LHCN-M2 (cell line): ENCODE data around the gene BABAM1. TPM values are rescaled to one million over a fixed set of nuclear protein-coding genes. Genes with fewer than 3 reads are reported as not detected.
"Not testable (repeated sequence)": the region's sequence is repeated elsewhere in the genome, so short reads cannot be mapped to it uniquely, and the experiment has no call there.

Experiments
- DNase-seq: peaks from one replicate; pipeline ENCODE4 v3.0.0-alpha.2; 2012; ENCODE audit warnings: low read depth
- total RNA-seq: library from RNA; depleted of rRNA; stranded (reverse); fragments of >200 nt; gene quantifications from 2 replicates; pipeline ENCODE4 v1.2.3, GENCODE V29; 2014

BABAM1 gene
- total RNA-seq, 1 experiment from 2014 or later: 107 TPM

DNA sequence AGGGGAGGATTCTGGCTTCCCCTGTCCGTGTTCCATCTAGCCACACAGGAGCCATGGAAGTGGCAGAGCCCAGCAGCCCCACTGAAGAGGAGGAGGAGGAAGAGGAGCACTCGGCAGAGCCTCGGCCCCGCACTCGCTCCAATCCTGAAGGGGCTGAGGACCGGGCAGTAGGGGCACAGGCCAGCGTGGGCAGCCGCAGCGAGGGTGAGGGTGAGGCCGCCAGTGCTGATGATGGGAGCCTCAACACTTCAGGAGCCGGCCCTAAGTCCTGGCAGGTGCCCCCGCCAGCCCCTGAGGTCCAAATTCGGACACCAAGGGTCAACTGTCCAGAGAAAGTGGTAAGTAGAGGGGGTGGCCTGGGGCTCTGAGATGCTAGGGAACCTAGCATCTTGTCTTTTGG lies 1.5 kb downstream of the BABAM1 start:
- no peak for DNase-seq

DNA sequence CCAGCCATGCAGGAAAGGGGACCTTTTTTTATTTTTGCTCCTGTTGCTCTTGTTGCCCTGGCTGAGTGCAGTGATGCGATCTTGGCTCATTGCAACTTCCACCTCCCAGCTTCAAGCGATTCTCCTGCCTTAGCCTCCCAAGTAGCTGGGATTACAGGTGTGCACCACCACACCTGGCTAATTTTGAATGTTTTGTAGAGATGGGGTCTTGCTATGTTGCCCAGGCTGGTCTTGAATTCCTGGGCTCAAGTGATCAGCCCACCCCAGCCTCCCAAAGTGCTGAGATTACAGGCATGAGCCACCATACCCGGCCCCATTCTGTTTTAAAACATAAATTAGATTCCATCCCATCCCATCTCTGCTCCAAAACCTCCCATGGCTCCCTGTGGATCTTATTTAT lies 7.6 kb downstream of the BABAM1 start:
- not testable (repeated sequence) for DNase-seq

DNA sequence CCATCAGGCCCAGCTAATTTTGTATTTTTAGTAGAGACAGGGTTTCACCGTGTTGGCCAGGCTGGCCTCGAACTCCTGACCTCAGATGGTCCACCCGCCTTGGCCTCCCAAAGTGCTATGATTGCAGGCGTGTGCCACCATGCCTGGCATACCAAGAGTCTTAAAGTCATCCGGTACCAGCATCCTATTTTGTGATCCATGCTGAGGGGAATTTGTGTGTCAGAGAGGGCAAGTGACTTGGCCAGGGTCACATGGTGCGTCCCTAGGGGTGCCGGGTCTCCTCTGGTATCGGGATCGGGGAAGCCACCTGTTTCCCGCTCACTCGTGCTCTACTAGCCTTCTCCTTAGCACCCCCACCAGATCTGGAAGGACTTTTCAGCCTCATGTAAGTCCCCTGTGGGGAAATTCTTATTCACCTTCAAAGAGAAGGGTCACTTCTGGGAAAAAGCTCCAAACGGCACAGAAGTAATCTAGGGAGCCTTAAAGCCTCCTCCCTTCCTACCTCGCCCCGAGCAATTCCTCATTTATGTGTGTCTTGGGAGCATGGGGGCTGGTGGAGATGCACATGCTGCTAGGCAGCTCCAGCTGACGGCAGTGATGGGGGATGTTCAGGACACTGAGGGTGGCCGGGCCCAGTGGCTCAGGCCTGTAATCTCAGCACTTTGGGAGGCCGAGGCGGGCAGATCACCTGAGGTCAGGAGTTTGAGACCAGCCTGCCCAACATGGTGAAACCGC lies 8.4 kb downstream of the BABAM1 start:
- no peak for DNase-seq

DNA sequence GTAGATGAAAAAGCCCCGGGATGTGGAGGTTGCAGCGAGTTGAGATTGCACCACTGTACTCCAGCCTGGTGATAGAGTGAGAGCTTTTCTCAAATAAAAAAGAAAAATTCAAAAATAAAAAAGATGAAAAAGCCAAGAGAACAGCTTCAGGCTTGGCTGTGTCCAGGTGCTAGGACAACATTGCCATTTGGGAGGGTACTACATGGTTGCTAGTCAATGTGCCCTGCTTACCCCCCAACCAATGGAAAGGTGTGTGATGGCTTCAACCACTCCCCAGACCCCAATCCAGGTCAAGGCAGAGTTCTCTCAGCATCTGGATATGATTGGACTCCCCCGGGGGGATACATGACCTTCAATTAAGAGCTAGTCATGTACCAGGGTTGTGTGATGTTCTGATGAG lies 12.2 kb downstream of the BABAM1 start:
- no peak for DNase-seq

DNA sequence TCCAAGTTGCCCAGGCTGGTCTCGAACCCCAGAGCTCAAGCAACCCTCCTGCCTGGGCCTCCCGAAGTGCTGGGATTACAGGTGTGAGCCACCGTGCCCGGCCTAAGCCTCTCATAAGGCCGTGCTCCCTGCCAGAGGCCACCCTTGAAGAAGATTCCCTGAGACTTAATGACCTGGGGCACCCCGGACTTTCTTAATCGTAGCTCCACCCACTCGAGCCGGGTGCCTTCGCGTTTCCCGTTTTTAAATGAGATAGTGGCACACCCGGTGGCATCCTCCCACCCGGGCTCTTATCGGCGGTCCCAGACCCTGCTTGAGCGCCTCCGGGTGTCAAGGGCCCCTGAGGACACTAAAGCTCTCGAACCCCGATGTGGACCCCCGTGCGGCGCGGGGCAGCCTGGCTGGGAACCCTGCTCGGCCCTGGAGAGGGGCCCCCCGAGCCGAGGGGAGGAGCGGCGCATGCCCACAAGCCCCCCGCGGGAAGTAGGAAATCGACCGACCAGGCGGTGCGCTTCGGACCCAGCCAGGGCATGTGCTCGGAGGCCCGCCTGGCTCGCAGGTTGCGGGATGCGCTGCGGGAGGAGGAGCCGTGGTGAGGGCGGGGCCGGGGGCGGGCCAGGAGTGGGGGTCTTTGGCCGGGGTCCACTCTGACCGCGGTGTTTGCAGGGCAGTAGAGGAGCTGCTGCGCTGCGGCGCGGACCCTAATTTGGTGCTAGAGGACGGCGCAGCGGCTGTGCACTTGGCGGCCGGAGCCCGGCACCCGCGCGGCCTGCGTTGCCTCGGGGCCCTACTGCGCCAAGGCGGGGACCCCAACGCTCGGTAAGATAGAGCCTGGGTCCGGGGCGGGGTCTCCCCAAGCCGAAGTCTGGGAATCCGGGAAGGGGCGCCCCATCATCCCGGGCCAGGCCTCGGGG lies 14.4 kb downstream of the BABAM1 start, which contains the start of gene ANKLE1:
Gene ANKLE1 (plus strand): TSS at position 511 of the 914 bp plus-strand sequence. CDS start 20 bp downstream, at position 531.
- DNase-seq: no peak

DNA sequence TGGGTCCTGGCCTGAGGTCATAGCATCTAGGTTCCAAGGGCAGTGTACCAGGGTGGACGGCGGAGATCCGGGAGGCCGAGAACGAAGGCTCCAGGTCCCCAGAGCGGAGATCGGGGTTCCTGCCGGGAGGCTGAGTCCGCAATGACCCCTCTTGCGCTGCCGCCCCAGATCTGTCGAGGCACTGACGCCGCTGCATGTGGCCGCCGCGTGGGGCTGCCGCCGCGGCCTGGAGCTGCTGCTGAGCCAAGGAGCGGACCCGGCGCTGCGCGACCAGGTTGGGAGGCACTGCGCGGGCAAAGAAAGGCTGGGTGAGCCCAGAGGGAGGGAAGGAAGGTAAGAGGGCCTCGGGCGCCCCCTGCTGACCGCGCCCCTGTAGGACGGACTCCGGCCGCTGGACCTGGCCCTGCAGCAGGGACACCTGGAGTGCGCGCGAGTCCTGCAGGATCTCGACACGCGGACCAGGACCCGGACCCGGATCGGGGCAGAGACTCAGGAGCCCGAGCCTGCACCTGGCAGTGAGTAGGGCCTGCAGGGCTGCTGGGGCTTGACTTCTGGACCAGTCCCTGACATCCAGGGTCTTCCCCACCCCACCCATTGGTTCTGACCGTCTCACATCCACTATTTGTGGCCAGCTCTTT lies 15.4 kb downstream of the BABAM1 start:
- peak; percentile 71 for DNase-seq

DNA sequence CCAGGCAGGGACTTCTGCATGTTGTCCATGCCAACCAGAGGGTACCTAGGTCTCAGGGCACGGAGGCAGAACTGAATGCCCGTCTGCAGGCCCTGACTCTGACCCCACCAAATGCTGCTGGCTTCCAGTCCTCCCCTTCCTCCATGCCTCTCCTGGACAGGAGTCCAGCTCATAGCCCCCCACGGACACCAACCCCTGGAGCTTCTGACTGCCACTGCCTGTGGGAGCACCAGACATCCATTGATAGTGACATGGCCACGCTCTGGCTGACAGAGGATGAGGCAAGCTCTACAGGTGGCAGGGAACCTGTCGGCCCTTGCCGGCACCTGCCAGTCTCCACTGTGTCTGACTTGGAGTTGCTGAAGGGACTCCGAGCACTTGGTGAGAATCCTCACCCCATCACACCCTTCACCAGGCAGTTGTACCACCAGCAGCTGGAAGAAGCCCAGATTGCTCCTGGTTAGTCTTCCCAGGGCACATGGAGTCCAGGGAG lies 16.3 kb downstream of the BABAM1 start:
- no peak for DNase-seq

DNA sequence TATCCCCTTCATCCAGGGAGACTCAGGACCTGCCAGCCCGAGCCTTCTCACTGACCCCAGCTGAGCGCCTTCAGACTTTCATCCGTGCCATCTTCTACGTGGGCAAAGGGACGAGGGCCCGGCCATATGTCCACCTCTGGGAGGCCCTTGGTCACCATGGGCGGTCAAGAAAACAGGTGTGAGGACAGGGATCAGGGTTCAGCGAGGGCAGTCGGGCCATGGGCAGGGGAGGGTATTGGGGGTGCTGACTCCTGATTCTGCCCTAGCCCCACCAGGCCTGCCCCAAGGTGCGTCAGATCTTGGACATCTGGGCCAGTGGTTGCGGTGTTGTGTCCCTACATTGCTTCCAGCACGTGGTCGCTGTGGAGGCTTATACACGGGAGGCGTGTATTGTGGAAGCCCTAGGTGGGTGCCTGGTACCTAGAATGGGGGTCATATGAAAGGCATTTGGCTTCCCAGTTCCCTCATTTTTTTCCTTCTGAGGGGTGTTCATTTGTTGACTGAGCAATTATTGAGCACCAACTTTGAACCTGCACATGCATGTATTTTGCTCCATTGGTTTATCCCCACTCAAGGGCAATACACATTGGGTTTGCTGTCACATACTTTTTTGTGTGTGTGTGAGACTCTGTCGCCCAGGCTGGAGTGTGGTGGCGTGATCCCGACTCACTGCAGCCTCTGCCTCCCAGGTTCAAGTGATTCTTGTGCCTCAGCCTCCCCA lies 18.3 kb downstream of the BABAM1 start:
- DNase-seq: no peak

DNA sequence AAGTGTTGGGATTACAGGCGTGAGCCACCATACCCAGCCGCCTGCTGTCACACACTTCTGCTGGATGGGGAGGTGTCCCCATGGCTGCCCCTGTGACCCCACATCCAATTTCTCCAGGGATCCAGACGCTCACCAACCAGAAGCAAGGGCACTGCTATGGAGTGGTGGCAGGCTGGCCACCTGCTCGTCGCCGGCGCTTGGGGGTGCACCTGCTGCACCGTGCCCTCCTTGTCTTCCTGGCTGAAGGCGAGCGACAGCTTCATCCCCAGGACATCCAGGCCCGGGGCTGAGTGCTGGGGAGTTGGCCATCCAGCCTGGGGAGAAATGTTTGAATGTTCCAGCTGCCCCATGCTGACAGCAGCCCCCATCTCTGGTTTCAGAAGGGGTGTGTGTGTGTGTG lies 19.0 kb downstream of the BABAM1 start:
- no peak for DNase-seq

DNA sequence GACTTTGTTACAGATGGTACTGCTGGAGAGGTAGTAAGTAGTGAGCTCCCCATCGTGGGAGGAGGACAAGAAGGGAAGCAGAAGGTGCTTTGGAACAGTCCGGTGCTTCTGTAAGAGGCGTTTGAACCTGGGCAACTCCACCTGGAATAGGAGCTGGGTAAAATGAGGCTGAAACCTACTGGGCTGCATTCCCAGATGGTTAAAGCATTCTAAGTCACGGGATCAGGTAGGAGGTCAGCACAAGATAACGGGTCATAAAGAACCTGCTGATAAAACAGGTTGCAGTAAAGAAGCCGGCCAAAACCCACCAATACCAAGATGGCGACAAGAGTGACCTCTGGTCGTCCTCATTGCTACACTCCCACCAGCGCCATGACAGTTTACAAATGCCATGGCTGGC lies 19.5 kb downstream of the BABAM1 start:
- no peak for DNase-seq

DNA sequence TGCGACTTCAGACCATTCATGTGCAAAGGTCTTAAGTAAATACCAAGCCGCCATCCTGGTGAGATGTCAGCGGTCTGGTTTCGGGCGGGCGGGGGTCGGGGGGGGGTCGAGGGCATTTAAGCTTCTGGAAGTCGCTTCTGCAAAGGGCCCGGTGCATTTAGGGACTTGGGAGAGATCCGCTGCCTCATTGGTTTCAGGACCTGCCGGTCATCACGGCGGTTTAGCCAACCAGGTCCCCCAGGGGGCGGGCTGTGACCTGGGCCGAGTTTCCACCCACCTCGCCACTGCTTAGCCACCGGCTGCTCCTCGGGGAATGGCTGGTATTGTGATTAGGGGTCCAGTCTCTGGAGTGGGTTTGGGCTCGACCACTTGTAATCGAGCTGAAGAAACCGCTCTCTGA lies 22.2 kb downstream of the BABAM1 start:
- DNase-seq: peak; percentile 35

DNA sequence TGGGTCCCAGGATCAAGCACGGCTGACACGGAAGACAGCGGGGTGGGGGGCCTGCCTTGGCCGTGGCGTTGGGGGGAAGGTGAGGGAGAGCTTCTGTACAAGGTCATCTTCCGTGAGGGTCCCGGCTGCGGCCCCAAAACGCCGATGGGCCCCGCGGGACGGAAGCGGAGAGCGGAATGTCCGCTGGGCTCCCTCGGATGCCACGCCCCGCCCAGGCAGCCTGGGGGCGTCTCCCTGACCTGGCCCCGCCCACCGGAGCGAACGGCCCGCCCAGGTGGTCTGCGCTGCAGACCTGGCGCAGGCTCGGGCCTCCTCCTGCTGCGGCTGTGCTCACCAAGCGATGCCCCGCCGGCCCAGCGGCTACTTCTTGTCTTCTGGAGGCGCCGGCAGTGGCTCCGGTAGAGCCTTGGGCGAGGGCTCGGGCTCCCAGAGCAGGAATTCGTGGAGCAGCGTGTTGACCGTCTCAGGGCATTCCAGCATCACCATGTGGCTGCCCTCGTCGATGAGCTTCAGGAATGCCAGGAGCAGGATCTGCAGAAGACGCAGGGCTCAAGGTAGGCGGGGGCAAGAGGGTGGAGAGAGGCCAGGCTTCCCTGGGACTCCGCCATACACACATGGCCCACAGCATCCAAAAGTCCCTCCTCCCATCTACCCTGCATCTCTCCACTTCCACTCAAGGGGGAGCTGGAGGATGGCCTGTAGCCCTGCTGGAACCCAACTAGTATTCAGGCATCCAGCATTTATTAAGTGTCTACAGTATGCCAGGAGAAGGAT lies 25.2 kb downstream of the BABAM1 start:
- peak; percentile 31 for DNase-seq

DNA sequence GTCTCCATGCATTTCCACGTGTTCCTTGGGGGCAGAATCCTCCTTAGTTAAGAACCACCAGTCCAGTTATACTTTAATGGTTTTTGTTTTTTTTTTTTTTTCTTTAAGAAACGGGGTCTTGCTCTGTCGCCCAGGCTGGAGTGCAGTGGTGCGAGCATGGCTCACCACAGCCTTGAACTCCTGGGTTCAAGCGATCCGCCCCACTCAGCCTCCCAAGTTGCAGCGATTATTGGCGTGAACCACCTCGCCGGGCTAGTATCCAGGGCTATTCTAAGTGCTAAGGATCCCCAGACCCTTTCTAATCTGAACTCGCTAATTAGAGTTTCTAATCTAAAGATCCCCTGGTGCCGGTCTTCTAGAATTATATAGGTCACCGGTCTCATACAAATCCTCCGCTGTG lies 26.4 kb downstream of the BABAM1 start:
- DNase-seq: no peak

DNA sequence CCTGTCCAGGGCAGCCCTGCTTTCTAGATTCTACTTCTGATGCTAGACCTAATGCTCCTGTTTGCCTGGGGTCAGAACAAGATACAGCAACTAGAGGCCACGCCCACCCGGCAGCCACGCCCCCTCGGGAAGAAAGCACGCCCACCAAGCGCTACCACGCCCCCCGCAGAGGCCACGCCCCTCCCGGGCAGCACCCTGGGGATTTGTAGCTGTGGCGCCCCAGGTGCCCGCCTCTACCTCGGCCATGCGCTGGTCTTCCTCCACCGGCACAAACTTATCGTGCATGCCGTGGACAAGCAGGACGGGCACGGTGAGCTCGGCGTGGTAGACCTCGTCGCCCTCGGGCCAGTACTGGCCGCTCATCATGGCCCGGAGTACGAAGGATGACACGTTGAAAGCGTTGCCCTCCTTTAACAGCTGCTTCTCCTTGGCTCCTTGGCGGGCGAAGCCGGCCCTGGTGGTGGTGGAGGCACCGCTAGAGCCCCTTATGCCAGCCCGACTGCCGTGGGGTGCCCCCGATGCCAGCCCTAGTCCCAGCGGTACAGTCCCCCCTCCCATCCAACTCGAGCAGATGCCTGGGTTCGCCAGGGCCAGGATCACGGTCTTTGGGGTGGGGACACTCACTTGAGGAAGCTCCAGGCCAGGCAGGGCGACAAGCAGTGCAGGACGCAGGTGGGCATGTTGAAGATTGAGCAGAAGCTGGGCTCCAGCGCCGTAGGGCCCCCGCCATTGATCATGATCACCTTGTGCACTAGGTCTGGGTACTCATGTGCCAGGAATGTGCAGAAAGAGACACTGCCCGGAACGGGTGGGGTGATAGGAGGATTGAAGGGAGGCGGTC lies 27.0 kb downstream of the BABAM1 start:
- no peak for DNase-seq

DNA sequence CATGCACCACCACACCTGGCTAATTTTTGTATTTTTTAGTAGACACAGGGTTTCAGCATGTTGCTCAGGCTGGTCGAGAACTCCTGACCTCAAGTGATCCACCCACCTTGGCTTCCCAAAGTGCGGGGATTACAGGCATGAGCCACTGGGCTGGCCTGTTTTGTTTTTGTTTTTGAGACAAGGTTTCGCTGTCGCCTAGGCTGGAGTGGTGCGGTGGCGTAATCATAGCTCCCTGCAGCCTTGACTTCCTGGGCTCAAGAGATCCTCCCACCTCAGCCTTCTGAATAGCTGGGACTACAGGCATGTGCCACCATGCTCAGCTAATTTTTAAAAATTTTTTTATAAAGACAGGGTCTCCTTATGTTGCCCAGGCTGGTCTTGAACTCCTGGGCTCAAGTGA lies 28.3 kb downstream of the BABAM1 start:
- DNase-seq: not testable (repeated sequence)

DNA sequence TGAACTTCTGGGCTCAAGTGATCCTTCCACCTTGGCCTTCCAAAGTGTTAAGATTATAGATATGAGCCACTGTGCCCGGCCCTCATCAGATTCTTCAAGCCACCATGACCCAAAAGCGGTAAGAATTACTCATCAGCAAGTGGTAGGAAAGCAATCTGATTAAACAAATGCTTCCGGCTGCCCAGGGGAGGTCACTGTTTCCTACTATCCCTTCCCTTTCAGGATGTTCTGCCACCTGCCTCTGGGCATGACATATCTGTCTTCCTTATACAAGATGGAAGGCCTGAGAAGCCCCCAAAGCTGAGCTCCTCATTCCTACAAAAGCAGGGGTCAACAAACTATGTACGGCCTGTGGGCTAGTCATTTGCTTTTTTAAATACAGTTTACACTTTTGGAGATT lies 29.0 kb downstream of the BABAM1 start:
- peak; percentile 75 for DNase-seq

DNA sequence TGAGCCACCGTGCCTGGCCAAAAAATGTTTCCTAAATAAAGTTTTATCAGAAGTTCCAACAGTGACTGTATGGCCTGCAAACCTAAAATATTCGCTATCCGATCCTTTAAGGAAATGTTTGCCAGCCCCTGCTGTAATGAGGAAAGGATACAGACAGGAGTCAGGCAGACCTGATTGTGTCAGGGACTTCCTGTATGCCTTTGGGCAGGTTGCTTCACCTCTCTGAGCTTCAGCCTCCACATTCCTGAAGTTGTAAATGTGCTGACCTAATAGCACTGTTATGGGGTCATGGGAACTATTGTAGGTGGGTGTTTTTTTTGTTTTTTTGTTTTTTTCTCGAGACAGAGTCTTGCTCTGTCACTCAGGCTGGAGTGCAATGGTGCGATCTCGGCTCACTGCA lies 29.7 kb downstream of the BABAM1 start:
- DNase-seq: no peak

DNA sequence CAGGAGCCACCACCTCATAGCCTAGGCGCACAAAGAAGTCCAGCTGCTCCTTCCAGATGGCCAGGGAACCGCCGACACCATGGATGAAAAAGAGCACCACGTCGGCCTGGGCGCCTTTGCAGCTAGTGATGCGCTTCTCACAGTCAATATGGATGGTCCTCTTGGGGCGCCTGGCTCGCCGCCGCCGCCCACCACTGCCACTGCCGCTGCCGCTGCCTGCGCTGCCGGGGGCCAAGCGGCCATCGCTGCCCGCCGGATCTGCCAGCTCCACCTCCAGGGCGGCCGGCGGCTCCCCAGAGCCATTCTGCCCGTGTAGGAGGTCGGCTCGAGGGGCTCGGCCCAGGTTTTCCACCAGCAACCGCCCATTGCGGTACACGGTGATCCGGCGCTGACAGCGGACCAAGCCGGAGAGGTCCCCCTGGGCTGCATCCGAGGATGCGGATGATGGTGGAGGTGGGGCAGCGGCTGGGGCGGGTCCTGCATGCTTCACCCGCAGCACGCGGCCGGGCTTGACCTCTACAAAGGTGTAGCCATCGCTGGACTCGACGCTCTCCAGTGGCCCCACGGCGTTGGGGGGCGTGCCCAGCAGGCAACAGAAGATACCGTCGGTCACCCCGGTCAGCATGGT lies 33.9 kb downstream of the BABAM1 start:
- no peak for DNase-seq
